WTC11 (cell line): ENCODE measurements around the gene CD180. TPM values are rescaled to one million over a fixed set of nuclear protein-coding genes. Genes with fewer than 3 reads are reported as not detected.

ENCODE experiments used
- ATAC-seq: fragments of 200-7000 bp; cut with Tn5 transposase; 2 replicates; pipeline ENCODE4 v1.10.0; 2021; ENCODE audit warnings: mild to moderate bottlenecking, moderate library complexity
- CTCF ChIA-PET: fragments of 300-600 bp; sonication (Branson Sonifier 250); formaldehyde crosslinking; loops from one replicate; lab custom pipeline; 2021; ENCODE audit warnings: antibody characterized with exemption; lab: Charles Lee
- POLR2A ChIA-PET: fragments of 350-600 bp; sonication (Branson Sonifier 250); formaldehyde crosslinking; loops from one replicate; lab custom pipeline; 2021; ENCODE audit warnings: antibody characterized with exemption; lab: Charles Lee
- DNase-seq: peaks from one replicate; pipeline ENCODE4 v3.0.0; 2021; ENCODE audit warnings: low spot score
- H3K27ac Mint-ChIP-seq: 2 replicates; pipeline ENCODE4 v1.8.0; 2021; ENCODE audit warnings: mixed read lengths
- H3K27me3 Mint-ChIP-seq: 2 replicates; pipeline ENCODE4 v1.8.0; 2021; ENCODE audit warnings: low read depth, mild to moderate bottlenecking, moderate library complexity, mixed read lengths
- H3K36me3 Mint-ChIP-seq: 2 replicates; pipeline ENCODE4 v1.8.0; 2021; ENCODE audit warnings: mixed read lengths
- H3K4me1 Mint-ChIP-seq: 2 replicates; pipeline ENCODE4 v1.8.0; 2022; ENCODE audit warnings: mixed read lengths
- H3K4me3 Mint-ChIP-seq: 2 replicates; pipeline ENCODE4 v1.8.0; 2021; ENCODE audit warnings: mild to moderate bottlenecking, moderate library complexity, mixed read lengths
- H3K9me3 Mint-ChIP-seq: 2 replicates; pipeline ENCODE4 v1.8.0; 2021; ENCODE audit warnings: mixed read lengths
- CREB1 ChIP-seq: sonication (generic); formaldehyde crosslinking; IDR thresholded peaks from 2 replicates; pipeline ENCODE4 v1.8.0; 2023; ENCODE audit warnings: mild to moderate bottlenecking, missing genetic modification reagents
- CREM ChIP-seq: sonication (generic); formaldehyde crosslinking; IDR thresholded peaks from 2 replicates; pipeline ENCODE4 v1.8.1; 2022; ENCODE audit warnings: mild to moderate bottlenecking, missing genetic modification reagents, moderate library complexity
- FOXJ3 ChIP-seq: sonication (generic); formaldehyde crosslinking; IDR thresholded peaks from 2 replicates; pipeline ENCODE4 v1.9.0; 2021; ENCODE audit warnings: missing genetic modification reagents, mild to moderate bottlenecking, borderline replicate concordance
- GRHL2 ChIP-seq: fragments of 250-450 bp; sonication (Bioruptor Pico); IDR thresholded peaks from 2 replicates; pipeline ENCODE4 v1.8.0; 2022; ENCODE audit warnings: mild to moderate bottlenecking, moderate library complexity; ENCODE audit not compliant: insufficient replicate concordance, severe bottlenecking
- HMGA2 ChIP-seq: fragments of 250-450 bp; sonication (Bioruptor Pico); IDR thresholded peaks from 2 replicates; pipeline ENCODE4 v1.4.0; 2021; ENCODE audit warnings: mild to moderate bottlenecking, moderate library complexity
- IRF2 ChIP-seq: sonication (generic); formaldehyde crosslinking; IDR thresholded peaks from 2 replicates; pipeline ENCODE4 v1.8.0; 2022; ENCODE audit warnings: low read depth, missing genetic modification reagents, borderline replicate concordance
- RORB ChIP-seq: fragments of 250-450 bp; sonication (Bioruptor Pico); IDR thresholded peaks from 2 replicates; pipeline ENCODE4 v1.9.0; 2021; ENCODE audit warnings: mild to moderate bottlenecking
- TCF7 ChIP-seq: sonication (generic); formaldehyde crosslinking; IDR thresholded peaks from 2 replicates; pipeline ENCODE4 v1.8.0; 2022; ENCODE audit warnings: mild to moderate bottlenecking, low read depth, missing genetic modification reagents, moderate library complexity
- ZNF396 ChIP-seq: fragments of 250-450 bp; sonication (Bioruptor Pico); IDR thresholded peaks from 2 replicates; pipeline ENCODE4 v1.8.0; 2021; ENCODE audit warnings: mild to moderate bottlenecking, moderate library complexity, borderline replicate concordance
- total RNA-seq: library from RNA; stranded (reverse); gene quantifications from 3 replicates; pipeline ENCODE4 v1.2.3, GENCODE V29; 2021
- TF ChIP-seq, protein P1 (sequence below): sonication (generic); formaldehyde crosslinking; IDR thresholded peaks from 2 replicates; pipeline ENCODE4 v1.8.1; 2022; ENCODE audit warnings: missing genetic modification reagents, borderline replicate concordance
- TF ChIP-seq, protein P2 (sequence below): sonication (generic); formaldehyde crosslinking; IDR thresholded peaks from 2 replicates; pipeline ENCODE4 v1.8.1; 2022; ENCODE audit warnings: mild to moderate bottlenecking, moderate library complexity, missing genetic modification reagents
- TF ChIP-seq, protein P3 (sequence below): sonication (generic); formaldehyde crosslinking; IDR thresholded peaks from 2 replicates; pipeline ENCODE4 v1.8.0; 2022; ENCODE audit warnings: missing genetic modification reagents
- TF ChIP-seq, protein P4 (sequence below): fragments of 250-450 bp; sonication (Bioruptor Pico); IDR thresholded peaks from 2 replicates; pipeline ENCODE4 v1.9.0; 2021; ENCODE audit warnings: mild to moderate bottlenecking, borderline replicate concordance
- TF ChIP-seq, protein P5 (sequence below): fragments of 250-450 bp; sonication (Bioruptor Pico); IDR thresholded peaks from 2 replicates; pipeline ENCODE4 v1.9.0; 2021; ENCODE audit warnings: moderate library complexity, mild to moderate bottlenecking, inconsistent platforms, borderline replicate concordance

The CD180 gene
- total RNA-seq, 1 experiment from 2014 or later, result not detected

DNA sequence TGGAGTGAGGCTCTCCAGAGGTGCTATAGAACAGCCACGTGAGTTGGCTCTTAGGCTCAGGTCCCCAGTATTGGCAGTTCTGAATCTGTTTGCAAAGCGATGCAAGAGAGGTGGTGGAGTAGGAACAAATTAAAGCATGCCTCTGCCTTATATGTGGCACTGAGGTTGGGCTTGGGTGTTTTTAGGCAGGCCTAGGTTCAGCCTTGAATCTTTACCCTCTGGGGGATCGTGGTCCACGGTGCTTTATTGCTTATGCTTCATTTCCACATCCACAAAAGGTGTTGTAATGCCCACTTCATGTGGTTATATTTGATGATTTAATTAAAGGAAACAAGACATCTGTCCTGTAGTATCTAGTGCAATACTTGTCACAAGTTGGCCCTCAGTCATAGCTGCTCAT is 56.2 kb downstream of the CD180 start:
- ATAC-seq (no peak), DNase-seq (no peak)
- no peaks in the 10 kb centered on the region for H3K9me3 Mint-ChIP-seq
- ChIA-PET POLR2A (no interaction called here), CTCF (interaction anchor here (1.4 to 1.9 kb wide), 2 partner anchors 9 to 834 kb away, joined by 3 to 7 read pairs; no protein-coding TSS in a partner anchor)
- no peaks in the 10 kb centered on the region for H3K4me1 Mint-ChIP-seq
- H3K27me3 Mint-ChIP-seq, result no peaks in the 10 kb centered on the region
- no peak overlapping the region for H3K4me3 Mint-ChIP-seq
- H3K27ac Mint-ChIP-seq, result no peak overlapping the region
- TF ChIP-seq CREB1 (CRISPR knock-in tag) (no peak), TCF7 (CRISPR knock-in tag) (no peak), HMGA2 (CRISPR knock-in tag) (no peak), RORB (CRISPR knock-in tag) (no peak), FOXJ3 (CRISPR knock-in tag) (no peak), GRHL2 (CRISPR knock-in tag) (no peak), IRF2 (CRISPR knock-in tag) (no peak)
- TF ChIP-seq, protein P1, sequence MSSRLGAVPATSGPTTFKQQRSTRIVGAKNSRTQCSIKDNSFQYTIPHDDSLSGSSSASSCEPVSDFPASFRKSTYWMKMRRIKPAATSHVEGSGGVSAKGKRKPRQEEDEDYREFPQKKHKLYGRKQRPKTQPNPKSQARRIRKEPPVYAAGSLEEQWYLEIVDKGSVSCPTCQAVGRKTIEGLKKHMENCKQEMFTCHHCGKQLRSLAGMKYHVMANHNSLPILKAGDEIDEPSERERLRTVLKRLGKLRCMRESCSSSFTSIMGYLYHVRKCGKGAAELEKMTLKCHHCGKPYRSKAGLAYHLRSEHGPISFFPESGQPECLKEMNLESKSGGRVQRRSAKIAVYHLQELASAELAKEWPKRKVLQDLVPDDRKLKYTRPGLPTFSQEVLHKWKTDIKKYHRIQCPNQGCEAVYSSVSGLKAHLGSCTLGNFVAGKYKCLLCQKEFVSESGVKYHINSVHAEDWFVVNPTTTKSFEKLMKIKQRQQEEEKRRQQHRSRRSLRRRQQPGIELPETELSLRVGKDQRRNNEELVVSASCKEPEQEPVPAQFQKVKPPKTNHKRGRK (CRISPR knock-in tag), result no peak
- TF ChIP-seq, protein P2, sequence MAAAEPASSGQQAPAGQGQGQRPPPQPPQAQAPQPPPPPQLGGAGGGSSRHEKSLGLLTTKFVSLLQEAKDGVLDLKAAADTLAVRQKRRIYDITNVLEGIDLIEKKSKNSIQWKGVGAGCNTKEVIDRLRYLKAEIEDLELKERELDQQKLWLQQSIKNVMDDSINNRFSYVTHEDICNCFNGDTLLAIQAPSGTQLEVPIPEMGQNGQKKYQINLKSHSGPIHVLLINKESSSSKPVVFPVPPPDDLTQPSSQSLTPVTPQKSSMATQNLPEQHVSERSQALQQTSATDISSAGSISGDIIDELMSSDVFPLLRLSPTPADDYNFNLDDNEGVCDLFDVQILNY, result no peak
- TF ChIP-seq, protein P3, sequence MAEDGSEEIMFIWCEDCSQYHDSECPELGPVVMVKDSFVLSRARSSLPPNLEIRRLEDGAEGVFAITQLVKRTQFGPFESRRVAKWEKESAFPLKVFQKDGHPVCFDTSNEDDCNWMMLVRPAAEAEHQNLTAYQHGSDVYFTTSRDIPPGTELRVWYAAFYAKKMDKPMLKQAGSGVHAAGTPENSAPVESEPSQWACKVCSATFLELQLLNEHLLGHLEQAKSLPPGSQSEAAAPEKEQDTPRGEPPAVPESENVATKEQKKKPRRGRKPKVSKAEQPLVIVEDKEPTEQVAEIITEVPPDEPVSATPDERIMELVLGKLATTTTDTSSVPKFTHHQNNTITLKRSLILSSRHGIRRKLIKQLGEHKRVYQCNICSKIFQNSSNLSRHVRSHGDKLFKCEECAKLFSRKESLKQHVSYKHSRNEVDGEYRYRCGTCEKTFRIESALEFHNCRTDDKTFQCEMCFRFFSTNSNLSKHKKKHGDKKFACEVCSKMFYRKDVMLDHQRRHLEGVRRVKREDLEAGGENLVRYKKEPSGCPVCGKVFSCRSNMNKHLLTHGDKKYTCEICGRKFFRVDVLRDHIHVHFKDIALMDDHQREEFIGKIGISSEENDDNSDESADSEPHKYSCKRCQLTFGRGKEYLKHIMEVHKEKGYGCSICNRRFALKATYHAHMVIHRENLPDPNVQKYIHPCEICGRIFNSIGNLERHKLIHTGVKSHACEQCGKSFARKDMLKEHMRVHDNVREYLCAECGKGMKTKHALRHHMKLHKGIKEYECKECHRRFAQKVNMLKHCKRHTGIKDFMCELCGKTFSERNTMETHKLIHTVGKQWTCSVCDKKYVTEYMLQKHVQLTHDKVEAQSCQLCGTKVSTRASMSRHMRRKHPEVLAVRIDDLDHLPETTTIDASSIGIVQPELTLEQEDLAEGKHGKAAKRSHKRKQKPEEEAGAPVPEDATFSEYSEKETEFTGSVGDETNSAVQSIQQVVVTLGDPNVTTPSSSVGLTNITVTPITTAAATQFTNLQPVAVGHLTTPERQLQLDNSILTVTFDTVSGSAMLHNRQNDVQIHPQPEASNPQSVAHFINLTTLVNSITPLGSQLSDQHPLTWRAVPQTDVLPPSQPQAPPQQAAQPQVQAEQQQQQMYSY (CRISPR knock-in tag), result no peak
- TF ChIP-seq, protein P4, sequence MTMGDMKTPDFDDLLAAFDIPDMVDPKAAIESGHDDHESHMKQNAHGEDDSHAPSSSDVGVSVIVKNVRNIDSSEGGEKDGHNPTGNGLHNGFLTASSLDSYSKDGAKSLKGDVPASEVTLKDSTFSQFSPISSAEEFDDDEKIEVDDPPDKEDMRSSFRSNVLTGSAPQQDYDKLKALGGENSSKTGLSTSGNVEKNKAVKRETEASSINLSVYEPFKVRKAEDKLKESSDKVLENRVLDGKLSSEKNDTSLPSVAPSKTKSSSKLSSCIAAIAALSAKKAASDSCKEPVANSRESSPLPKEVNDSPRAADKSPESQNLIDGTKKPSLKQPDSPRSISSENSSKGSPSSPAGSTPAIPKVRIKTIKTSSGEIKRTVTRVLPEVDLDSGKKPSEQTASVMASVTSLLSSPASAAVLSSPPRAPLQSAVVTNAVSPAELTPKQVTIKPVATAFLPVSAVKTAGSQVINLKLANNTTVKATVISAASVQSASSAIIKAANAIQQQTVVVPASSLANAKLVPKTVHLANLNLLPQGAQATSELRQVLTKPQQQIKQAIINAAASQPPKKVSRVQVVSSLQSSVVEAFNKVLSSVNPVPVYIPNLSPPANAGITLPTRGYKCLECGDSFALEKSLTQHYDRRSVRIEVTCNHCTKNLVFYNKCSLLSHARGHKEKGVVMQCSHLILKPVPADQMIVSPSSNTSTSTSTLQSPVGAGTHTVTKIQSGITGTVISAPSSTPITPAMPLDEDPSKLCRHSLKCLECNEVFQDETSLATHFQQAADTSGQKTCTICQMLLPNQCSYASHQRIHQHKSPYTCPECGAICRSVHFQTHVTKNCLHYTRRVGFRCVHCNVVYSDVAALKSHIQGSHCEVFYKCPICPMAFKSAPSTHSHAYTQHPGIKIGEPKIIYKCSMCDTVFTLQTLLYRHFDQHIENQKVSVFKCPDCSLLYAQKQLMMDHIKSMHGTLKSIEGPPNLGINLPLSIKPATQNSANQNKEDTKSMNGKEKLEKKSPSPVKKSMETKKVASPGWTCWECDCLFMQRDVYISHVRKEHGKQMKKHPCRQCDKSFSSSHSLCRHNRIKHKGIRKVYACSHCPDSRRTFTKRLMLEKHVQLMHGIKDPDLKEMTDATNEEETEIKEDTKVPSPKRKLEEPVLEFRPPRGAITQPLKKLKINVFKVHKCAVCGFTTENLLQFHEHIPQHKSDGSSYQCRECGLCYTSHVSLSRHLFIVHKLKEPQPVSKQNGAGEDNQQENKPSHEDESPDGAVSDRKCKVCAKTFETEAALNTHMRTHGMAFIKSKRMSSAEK, result no peak
- peaks cover 5% of the 10 kb centered on the region for H3K36me3 Mint-ChIP-seq

DNA sequence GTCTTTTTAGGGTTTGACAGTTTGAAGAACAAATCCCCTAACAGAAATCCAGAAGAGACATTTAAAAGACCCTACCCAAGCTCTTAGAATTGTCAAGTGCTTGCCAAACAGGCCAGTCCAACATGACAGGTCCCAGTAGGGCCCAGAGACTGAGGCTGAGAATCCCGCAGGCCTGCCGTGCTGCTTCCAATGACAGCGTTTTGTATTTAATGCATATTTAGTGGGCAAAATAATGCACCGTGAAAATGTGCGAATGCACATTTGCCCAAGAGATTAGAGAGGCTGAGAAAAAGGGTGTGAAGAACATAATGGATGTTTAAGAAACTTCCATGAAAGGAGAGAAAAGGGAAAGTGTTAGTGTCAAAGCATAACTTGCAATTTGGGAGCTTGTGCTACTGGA is 57.6 kb downstream of the CD180 start:
- H3K9me3 Mint-ChIP-seq, result no peaks in the 10 kb centered on the region
- ATAC-seq, result no peak
- peaks cover 3% of the 10 kb centered on the region for H3K36me3 Mint-ChIP-seq
- H3K27me3 Mint-ChIP-seq, result no peaks in the 10 kb centered on the region
- no peak overlapping the region for H3K4me3 Mint-ChIP-seq
- no peak overlapping the region for H3K27ac Mint-ChIP-seq
- ChIA-PET CTCF (interaction anchor here (0.8 to 1.9 kb wide), 3 partner anchors 11 to 833 kb away, joined by 3 to 7 read pairs (median 3); no protein-coding TSS in a partner anchor), POLR2A (no interaction called here)
- no peaks in the 10 kb centered on the region for H3K4me1 Mint-ChIP-seq
- DNase-seq, result no peak
- TF ChIP-seq, protein P3 (CRISPR knock-in tag), result no peak
- TF ChIP-seq CREM (CRISPR knock-in tag) (no peak), ZNF396 (CRISPR knock-in tag) (no peak), GRHL2 (CRISPR knock-in tag) (no peak)
- TF ChIP-seq, protein P5, sequence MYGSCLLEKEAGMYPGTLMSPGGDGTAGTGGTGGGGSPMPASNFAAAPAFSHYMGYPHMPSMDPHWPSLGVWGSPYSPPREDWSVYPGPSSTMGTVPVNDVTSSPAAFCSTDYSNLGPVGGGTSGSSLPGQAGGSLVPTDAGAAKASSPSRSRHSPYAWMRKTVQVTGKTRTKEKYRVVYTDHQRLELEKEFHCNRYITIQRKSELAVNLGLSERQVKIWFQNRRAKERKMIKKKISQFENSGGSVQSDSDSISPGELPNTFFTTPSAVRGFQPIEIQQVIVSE (CRISPR knock-in tag), result no peak
